Neuronal stem cell (in vitro differentiated cells): ENCODE results near the gene ZCCHC24.
"Not testable (repeated sequence)": the region's sequence is repeated elsewhere in the genome, so short reads cannot be mapped to it uniquely, and the experiment has no call there.

Source experiments
- DNase-seq: peaks from one replicate; pipeline ENCODE4 v3.0.0-alpha.2; 2013; ENCODE audit warnings: low spot score
- H2AFZ ChIP-seq: one replicate; pipeline ENCODE4 v1.6.1; 2013; ENCODE audit warnings: mild to moderate bottlenecking, low read length, inconsistent platforms
- H2AK5ac ChIP-seq: 2 replicates; pipeline ENCODE4 v1.6.1; 2013; ENCODE audit warnings: low read depth, mild to moderate bottlenecking, inconsistent platforms, low read length, moderate library complexity, mixed read lengths
- H2BK120ac ChIP-seq: 2 replicates; pipeline ENCODE4 v1.6.1; 2013; ENCODE audit warnings: low read depth, mild to moderate bottlenecking, inconsistent platforms, low read length, moderate library complexity, mixed read lengths
- H2BK12ac ChIP-seq: one replicate; pipeline ENCODE4 v1.6.1; 2013; ENCODE audit warnings: low read length, inconsistent platforms
- H2BK15ac ChIP-seq: 2 replicates; pipeline ENCODE4 v1.6.1; 2013; ENCODE audit warnings: mild to moderate bottlenecking, low read length, inconsistent platforms, mixed read lengths
- H2BK5ac ChIP-seq: one replicate; pipeline ENCODE4 v1.6.1; 2013; ENCODE audit warnings: inconsistent platforms, mild to moderate bottlenecking, low read length, moderate library complexity
- H3K14ac ChIP-seq: one replicate; pipeline ENCODE4 v1.6.1; 2013; ENCODE audit warnings: low read length, inconsistent platforms
- H3K18ac ChIP-seq: 2 replicates; pipeline ENCODE4 v1.6.1; 2013; ENCODE audit warnings: low read length, inconsistent platforms
- H3K23ac ChIP-seq: 2 replicates; pipeline ENCODE4 v1.6.1; 2013; ENCODE audit warnings: low read depth, mild to moderate bottlenecking, mixed read lengths, low read length, inconsistent platforms; ENCODE audit not compliant: poor library complexity
- H3K27ac ChIP-seq: replicated peaks from 3 replicates; pipeline ENCODE4 v1.5.1; 2013; ENCODE audit warnings: low read length, inconsistent platforms
- H3K27me3 ChIP-seq, 3 experiments: 2 replicates each; pipeline ENCODE4 v1.6.1; 2013; ENCODE audit warnings: low read length in 3 of 3, mild to moderate bottlenecking in 2 of 3, inconsistent platforms in 1 of 3, low read depth in 1 of 3, mixed read lengths in 1 of 3, moderate library complexity in 1 of 3; ENCODE audit not compliant: control insufficient read depth in 3 of 3, insufficient read depth in 3 of 3
- H3K36me3 ChIP-seq, 2 donors: replicated peaks in 1 of 2; 2 replicates each; pipeline ENCODE4 v1.6.1; 2013; ENCODE audit warnings: low read length in 2 of 2; ENCODE audit not compliant: control insufficient read depth in 2 of 2, insufficient read depth in 2 of 2
- H3K4ac ChIP-seq: 2 replicates; pipeline ENCODE4 v1.6.1; 2013; ENCODE audit warnings: inconsistent platforms, mild to moderate bottlenecking, low read length, moderate library complexity
- H3K4me1 ChIP-seq, 2 donors: 1 replicate in 1 of 2; 2 replicates in 1 of 2; pipeline ENCODE4 v1.6.1; 2013; ENCODE audit warnings: low read length in 2 of 2, low read depth in 1 of 2; ENCODE audit not compliant: control insufficient read depth in 2 of 2, insufficient read depth in 1 of 2
- H3K4me2 ChIP-seq: one replicate; pipeline ENCODE4 v1.6.1; 2013; ENCODE audit warnings: mild to moderate bottlenecking, low read length, inconsistent platforms; ENCODE audit not compliant: insufficient read depth, poor library complexity, severe bottlenecking
- H3K4me3 ChIP-seq, 2 donors: 2 replicates each; pipeline ENCODE4 v1.5.1; 2013; ENCODE audit warnings: low read length in 2 of 2, mild to moderate bottlenecking in 2 of 2, inconsistent platforms in 1 of 2, moderate library complexity in 1 of 2
- H3K79me1 ChIP-seq: one replicate; pipeline ENCODE4 v1.6.1; 2013; ENCODE audit warnings: low read depth, mild to moderate bottlenecking, inconsistent platforms, low read length, moderate library complexity
- H3K9ac ChIP-seq: one replicate; pipeline ENCODE4 v1.6.1; 2013; ENCODE audit warnings: mild to moderate bottlenecking, low read depth, low read length, inconsistent platforms; ENCODE audit not compliant: poor library complexity
- H3K9me3 ChIP-seq, 2 donors: replicated peaks in 1 of 2; 2 replicates each; pipeline versions ENCODE3 to v1.6.1; 2013; ENCODE audit warnings: low read length in 2 of 2, mild to moderate bottlenecking in 2 of 2, inconsistent platforms in 1 of 2, low read depth in 1 of 2, mixed read lengths in 1 of 2, moderate library complexity in 1 of 2; ENCODE audit not compliant: control insufficient read depth in 2 of 2, insufficient read depth in 1 of 2
- H4K8ac ChIP-seq: one replicate; pipeline ENCODE4 v1.6.1; 2013; ENCODE audit warnings: low read depth, mild to moderate bottlenecking, inconsistent platforms, low read length, moderate library complexity
- H4K91ac ChIP-seq: one replicate; pipeline ENCODE4 v1.6.1; 2013; ENCODE audit warnings: low read length, low read depth, mild to moderate bottlenecking, inconsistent platforms; ENCODE audit not compliant: poor library complexity
- WGBS, 2 donors: extraction: QIAGEN DNeasy Blood & Tissue Kit; methylation state at CpG; one replicate each; pipeline ENCODE4 v1.1.7; 2013; ENCODE audit warnings: missing lambda C conversion rate in 2 of 2, mixed read lengths in 1 of 2; ENCODE audit not compliant: insufficient read length in 2 of 2, insufficient replicate concordance in 1 of 2; ENCODE audit errors: extremely low coverage in 2 of 2; 5-methylcytosine and 5-hydroxymethylcytosine counted together

The ZCCHC24 gene

GRCh38 chr10:79334573-79334972 lies 110.9 kb downstream of the ZCCHC24 start:
- Histone ChIP-seq H3K36me3 (no peaks in the 10 kb centered on the region), H2AK5ac (no peak overlapping the region), H2BK12ac (no peak overlapping the region), H3K27me3 (peaks cover 0 to 21% (median 0%) of the 10 kb centered on the region in 3 experiments), H2AFZ (no peak overlapping the region), H3K4me2 (no peak overlapping the region), H3K14ac (no peak overlapping the region), H3K9me3 (peaks cover 0 to 4% of the 10 kb centered on the region in 2 donors), H3K4ac (no peak overlapping the region), H4K8ac (no peak overlapping the region), H2BK120ac (no peak overlapping the region), H4K91ac (no peak overlapping the region), H3K18ac (no peak overlapping the region), H2BK15ac (no peak overlapping the region), H3K27ac (no peak overlapping the region), H3K4me3 (no peak overlapping the region), H3K9ac (no peak overlapping the region), H3K4me1 (peaks cover 0 to 4% of the 10 kb centered on the region in 2 donors), H3K79me1 (no peaks in the 10 kb centered on the region), H2BK5ac (no peak overlapping the region), H3K23ac (no peak overlapping the region)
- no CpG with 5 or more reads among the region's 2 CpGs for WGBS, 2 donors
- no peak for DNase-seq

- no peak overlapping the region for H3K18ac ChIP-seq
- H3K9me3 ChIP-seq = peaks cover 0 to 4% of the 10 kb centered on the region in 2 donors
- H3K27me3 ChIP-seq = peaks cover 0 to 21% (median 0%) of the 10 kb centered on the region in 3 experiments
- no peak overlapping the region for H3K27ac ChIP-seq
- peaks cover 0 to 4% of the 10 kb centered on the region in 2 donors for H3K4me1 ChIP-seq
- H3K4ac ChIP-seq = no peak overlapping the region
- H3K4me2 ChIP-seq = no peak overlapping the region
- H3K23ac ChIP-seq = no peak overlapping the region
- H3K36me3 ChIP-seq = no peaks in the 10 kb centered on the region
- H2BK12ac ChIP-seq = no peak overlapping the region
- DNase-seq = no peak
- WGBS, 2 donors = no CpG with 5 or more reads among the region's 2 CpGs
- H2BK5ac ChIP-seq = no peak overlapping the region
- no peak overlapping the region for H2BK120ac ChIP-seq
- no peak overlapping the region for H4K8ac ChIP-seq
- no peak overlapping the region for H2AFZ ChIP-seq
- no peak overlapping the region for H2BK15ac ChIP-seq
- no peak overlapping the region for H4K91ac ChIP-seq
- H2AK5ac ChIP-seq = no peak overlapping the region
- no peak overlapping the region for H3K4me3 ChIP-seq
- H3K79me1 ChIP-seq = no peaks in the 10 kb centered on the region
- H3K14ac ChIP-seq = no peak overlapping the region
- no peak overlapping the region for H3K9ac ChIP-seq
Measured at GRCh38 chr10:79333513-79333912, 111.9 kb downstream of the ZCCHC24 start.

- H3K4me1 ChIP-seq = not testable (repeated sequence)
Measured at GRCh38 chr10:79332610-79333315, 112.7 kb downstream of the ZCCHC24 start.

More at GRCh38 chr10:79332610-79333315, 112.7 kb downstream of the ZCCHC24 start:
- not testable (repeated sequence) for DNase-seq, H4K91ac ChIP-seq, H3K36me3 ChIP-seq, H2AK5ac ChIP-seq, H3K4ac ChIP-seq, H3K23ac ChIP-seq, H4K8ac ChIP-seq, H2AFZ ChIP-seq, H3K14ac ChIP-seq, H2BK120ac ChIP-seq, H3K27ac ChIP-seq, H2BK15ac ChIP-seq, H2BK12ac ChIP-seq, H3K4me2 ChIP-seq, H3K18ac ChIP-seq, H3K79me1 ChIP-seq, H3K9ac ChIP-seq, H2BK5ac ChIP-seq, H3K4me3 ChIP-seq, H3K9me3 ChIP-seq
- no CpG with 5 or more reads among the region's 10 CpGs for WGBS, 2 donors
- H3K27me3 ChIP-seq = peaks cover 0 to 21% (median 0%) of the 10 kb centered on the region in 3 experiments
